SK-N-SH treated with all-trans-retinoic acid at 6 μM for 48 hours (cell line): ENCODE measurements around the gene LIME1.

Experiments used
- RARB ChIP-seq: fragments of 250-450 bp; sonication (Bioruptor Pico); IDR thresholded peaks from 2 replicates; pipeline ENCODE4 v1.8.0; 2021; ENCODE audit warnings: mild to moderate bottlenecking, moderate library complexity
- TSHZ2 ChIP-seq: fragments of 250-450 bp; sonication (Bioruptor Pico); IDR thresholded peaks from 2 replicates; pipeline ENCODE4 v1.5.0; 2020; ENCODE audit warnings: mild to moderate bottlenecking, moderate library complexity
- ZC3H10 ChIP-seq: fragments of 250-450 bp; sonication (Bioruptor Pico); IDR thresholded peaks from 2 replicates; pipeline ENCODE4 v1.5.1; 2021; ENCODE audit warnings: mild to moderate bottlenecking, moderate library complexity

- TF ChIP-seq TSHZ2 (CRISPR knock-in tag) (no peak), ZC3H10 (CRISPR knock-in tag) (no peak), RARB (CRISPR knock-in tag) (no peak)
Measured at GRCh38 chr20:63738687-63739129, 2.2 kb downstream of the LIME1 start.
